Loucy (cell line): ENCODE measurements around the gene CDRT4.

Source experiments
- EZH2phosphoT487 ChIP-seq: fragments of 200-600 bp; IDR thresholded peaks from 2 replicates; pipeline ENCODE4 v1.6.1; 2018; ENCODE audit warnings: antibody characterized with exemption, mild to moderate bottlenecking, moderate library complexity, borderline replicate concordance
- TF ChIP-seq, protein P1 (sequence below): fragments of 200-600 bp; sonication (generic); conservative IDR thresholded peaks from 2 replicates; pipeline ENCODE4 v1.5.1; 2014; ENCODE audit warnings: mild to moderate bottlenecking, antibody characterized with exemption, low read length

DNA sequence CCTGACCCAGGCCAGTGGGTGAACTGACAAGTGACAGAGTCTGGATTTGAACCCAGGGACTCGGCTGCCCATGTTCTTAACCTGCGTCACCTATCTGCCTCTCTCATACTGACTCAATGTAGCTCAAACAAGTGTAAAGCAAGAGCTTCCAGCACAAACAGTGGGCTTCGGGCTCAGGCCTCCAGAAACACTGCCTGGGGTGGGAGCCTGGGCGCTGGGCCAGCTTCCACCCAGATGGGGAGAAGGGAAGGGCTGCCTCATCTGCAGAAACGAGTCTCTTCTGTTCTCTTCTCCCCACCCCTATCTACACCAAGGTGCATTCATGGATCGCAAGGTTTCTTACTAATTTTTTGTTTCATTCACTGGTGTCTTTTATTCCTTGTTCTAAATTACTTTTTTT is 1.3 kb downstream of the CDRT4 start:
- TF ChIP-seq, protein P1, sequence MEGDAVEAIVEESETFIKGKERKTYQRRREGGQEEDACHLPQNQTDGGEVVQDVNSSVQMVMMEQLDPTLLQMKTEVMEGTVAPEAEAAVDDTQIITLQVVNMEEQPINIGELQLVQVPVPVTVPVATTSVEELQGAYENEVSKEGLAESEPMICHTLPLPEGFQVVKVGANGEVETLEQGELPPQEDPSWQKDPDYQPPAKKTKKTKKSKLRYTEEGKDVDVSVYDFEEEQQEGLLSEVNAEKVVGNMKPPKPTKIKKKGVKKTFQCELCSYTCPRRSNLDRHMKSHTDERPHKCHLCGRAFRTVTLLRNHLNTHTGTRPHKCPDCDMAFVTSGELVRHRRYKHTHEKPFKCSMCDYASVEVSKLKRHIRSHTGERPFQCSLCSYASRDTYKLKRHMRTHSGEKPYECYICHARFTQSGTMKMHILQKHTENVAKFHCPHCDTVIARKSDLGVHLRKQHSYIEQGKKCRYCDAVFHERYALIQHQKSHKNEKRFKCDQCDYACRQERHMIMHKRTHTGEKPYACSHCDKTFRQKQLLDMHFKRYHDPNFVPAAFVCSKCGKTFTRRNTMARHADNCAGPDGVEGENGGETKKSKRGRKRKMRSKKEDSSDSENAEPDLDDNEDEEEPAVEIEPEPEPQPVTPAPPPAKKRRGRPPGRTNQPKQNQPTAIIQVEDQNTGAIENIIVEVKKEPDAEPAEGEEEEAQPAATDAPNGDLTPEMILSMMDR, result no peak
- no peak for TF ChIP-seq EZH2phosphoT487
